GM13977 (cell line): Measurements from ENCODE around the gene PTPRE.

Experiments
- DNase-seq: peaks from one replicate; pipeline ENCODE4 v3.0.0; 2012; ENCODE audit warnings: low spot score
- in situ Hi-C: fragments of 300-500 bp; cut with MboI; formaldehyde crosslinking; loops from one replicate; pipeline ENCODE4 v1.12.0; 2022; ENCODE audit warnings: low sequenced_read_pairs, low pct_unique_long_range_greater_than_20kb, mixed read lengths, inconsistent platforms; ENCODE audit not compliant: unreplicated experiment
- TF ChIP-seq, protein P1 (sequence below): IDR thresholded peaks from 2 replicates; pipeline ENCODE4 v1.5.1; 2012; ENCODE audit warnings: mild to moderate bottlenecking, control low read depth; ENCODE audit not compliant: insufficient read depth; ENCODE audit errors: extremely low read depth, missing control alignments

The PTPRE gene

DNA sequence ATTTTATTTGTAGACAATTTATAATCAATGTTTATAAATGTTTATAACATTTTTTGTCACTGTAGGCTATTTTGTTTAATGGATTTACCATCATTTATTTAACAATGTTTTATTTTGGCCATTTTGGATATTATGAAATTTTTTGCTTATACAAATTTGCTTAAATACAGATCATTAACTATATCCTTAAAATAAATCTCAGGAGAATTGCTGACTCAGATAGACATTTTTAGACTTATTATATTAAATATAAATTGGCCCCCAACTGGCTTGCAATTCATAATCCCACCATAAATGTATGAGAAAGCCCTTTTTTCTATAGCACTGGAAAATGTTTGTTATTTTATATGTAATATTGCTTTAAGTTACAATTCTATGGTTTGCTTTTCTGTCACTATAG, 10.3 kb upstream of the PTPRE start:
- no peak for DNase-seq
- TF ChIP-seq, protein P1, sequence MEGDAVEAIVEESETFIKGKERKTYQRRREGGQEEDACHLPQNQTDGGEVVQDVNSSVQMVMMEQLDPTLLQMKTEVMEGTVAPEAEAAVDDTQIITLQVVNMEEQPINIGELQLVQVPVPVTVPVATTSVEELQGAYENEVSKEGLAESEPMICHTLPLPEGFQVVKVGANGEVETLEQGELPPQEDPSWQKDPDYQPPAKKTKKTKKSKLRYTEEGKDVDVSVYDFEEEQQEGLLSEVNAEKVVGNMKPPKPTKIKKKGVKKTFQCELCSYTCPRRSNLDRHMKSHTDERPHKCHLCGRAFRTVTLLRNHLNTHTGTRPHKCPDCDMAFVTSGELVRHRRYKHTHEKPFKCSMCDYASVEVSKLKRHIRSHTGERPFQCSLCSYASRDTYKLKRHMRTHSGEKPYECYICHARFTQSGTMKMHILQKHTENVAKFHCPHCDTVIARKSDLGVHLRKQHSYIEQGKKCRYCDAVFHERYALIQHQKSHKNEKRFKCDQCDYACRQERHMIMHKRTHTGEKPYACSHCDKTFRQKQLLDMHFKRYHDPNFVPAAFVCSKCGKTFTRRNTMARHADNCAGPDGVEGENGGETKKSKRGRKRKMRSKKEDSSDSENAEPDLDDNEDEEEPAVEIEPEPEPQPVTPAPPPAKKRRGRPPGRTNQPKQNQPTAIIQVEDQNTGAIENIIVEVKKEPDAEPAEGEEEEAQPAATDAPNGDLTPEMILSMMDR: no peak
- in situ Hi-C loops: no loop called here

DNA sequence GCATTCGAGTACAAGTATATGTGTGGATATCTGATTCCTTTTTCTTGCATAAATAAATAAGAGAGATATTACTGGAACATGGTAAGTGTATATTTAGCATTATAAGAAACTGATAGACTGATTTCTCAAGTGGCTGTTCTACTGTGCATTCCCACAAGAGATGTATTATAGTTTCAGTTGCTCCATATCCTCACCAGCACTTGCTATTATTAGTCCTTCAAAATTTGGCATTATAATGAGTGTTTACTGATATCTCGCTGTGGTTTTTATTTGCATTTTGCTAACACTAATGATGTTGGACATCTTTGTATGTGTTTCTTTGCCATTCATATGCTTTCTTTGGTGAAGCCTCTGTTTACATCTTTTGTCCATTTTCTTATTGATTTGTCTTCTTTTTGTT, 9.7 kb upstream of the PTPRE start:
- no peak for DNase-seq
- TF ChIP-seq, protein P1: no peak
- in situ Hi-C loops: no loop called here

GRCh38 chr10:127899766-127900387, 7.0 kb upstream of the PTPRE start:
- TF ChIP-seq, protein P1: no peak
- DNase-seq: no peak
- in situ Hi-C loops: no loop called here

DNA sequence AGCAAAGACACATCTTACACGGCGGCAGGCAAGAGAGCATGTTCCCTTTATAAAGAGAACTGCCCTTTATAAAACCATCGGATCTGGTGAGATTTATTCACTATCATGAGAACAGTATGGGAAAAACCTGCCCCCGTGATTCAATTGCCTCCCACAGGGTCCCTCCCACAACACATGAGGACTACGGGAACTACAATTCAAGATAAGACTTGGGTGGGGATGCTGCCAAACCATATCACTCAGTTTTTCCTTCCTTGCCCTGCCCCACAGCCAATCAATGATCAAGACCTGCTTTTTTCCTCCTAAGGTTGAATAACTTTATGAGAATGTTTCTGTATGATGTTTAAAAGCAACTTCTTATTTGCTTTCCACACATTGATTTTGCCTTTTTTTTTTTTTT, 3.1 kb upstream of the PTPRE start:
- DNase-seq: no peak
- in situ Hi-C loops: no loop called here
- TF ChIP-seq, protein P1: no peak

- no peak for DNase-seq
- TF ChIP-seq, protein P1: no peak
- in situ Hi-C loops: no loop called here
Measured at GRCh38 chr10:127904311-127905000, 2.4 kb upstream of the PTPRE start.

DNA sequence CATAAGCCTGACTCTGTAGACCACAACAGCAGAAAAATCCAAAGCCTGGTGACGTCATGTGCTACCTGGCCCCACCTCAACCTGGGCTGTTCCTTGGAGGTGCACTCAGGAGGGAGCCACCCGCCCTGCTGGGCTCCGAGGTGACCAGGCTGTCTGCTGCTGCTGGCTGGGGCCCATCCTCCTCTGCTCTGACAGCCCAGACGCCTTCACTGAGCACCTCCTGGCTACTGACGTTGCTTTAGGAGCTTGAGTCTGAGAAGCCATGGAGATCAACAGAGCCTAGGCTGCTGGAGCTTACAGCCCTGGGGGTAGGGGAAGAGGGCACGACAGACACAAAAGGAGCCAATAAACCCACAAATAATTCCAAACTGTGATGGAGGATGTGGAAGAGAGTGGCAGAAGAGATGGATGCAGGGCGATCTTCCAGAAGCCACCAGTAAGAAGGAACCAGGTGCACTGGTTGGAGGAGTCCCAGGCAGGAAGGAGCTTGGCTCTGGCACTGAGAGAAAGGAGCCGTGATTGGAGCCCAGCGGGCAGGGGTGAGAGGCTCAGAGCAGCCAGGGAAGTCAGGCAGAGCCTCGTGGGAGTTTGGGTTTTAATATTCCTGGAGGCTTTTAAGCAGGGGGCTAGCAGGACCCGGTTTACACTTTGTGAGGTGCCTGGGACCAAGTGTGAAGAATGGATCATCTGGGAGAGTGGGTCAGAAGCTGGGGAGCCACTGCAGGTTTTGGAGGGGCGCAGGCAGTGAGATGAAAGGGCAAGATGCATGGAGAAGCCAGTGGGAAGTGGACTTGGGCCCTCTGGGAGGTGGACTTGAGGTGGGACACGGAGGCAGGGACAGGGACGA, 1.7 kb upstream of the PTPRE start:
- in situ Hi-C loops: no loop called here
- TF ChIP-seq, protein P1: no peak

More for the DNA sequence above, 1.7 kb upstream of the PTPRE start:
- DNase-seq: no peak
